Epidermal melanocyte (primary cell): ENCODE data around the gene G6PD.
"Not testable (repeated sequence)": the region's sequence is repeated elsewhere in the genome, so short reads cannot be mapped to it uniquely, and the experiment has no call there.

ENCODE experiments used
- DNase-seq: peaks from one replicate; pipeline ENCODE4 v3.0.0; 2011; ENCODE audit warnings: low spot score; ENCODE audit not compliant: insufficient read length

G6PD gene

GRCh38 chrX:154546354-154547244 lies at the start of gene G6PD:
G6PD (minus strand) TSS chrX:154546846; CDS start chrX:154546155, 691 bp downstream.
- peak; percentile 64 for DNase-seq

- DNase-seq: no peak
These were observed 49.1 kb upstream of the G6PD start for GRCh38 chrX:154595559-154596249.

GRCh38 chrX:154594491-154594890 lies 47.8 kb upstream of the G6PD start:
- no peak for DNase-seq

- DNase-seq: no peak
These were observed 46.6 kb upstream of the G6PD start for GRCh38 chrX:154593201-154593600.

- DNase-seq: no peak
These were observed 45.9 kb upstream of the G6PD start for GRCh38 chrX:154592505-154592904.

- not testable (repeated sequence) for DNase-seq
These were observed 43.8 kb upstream of the G6PD start for GRCh38 chrX:154590415-154590814.

GRCh38 chrX:154584585-154585183 lies 38.0 kb upstream of the G6PD start, which contains the start of gene CTAG1A:
CTAG1A (plus strand) TSS chrX:154585133; CDS start chrX:154585207, 74 bp downstream.
- not testable (repeated sequence) for DNase-seq

DNA sequence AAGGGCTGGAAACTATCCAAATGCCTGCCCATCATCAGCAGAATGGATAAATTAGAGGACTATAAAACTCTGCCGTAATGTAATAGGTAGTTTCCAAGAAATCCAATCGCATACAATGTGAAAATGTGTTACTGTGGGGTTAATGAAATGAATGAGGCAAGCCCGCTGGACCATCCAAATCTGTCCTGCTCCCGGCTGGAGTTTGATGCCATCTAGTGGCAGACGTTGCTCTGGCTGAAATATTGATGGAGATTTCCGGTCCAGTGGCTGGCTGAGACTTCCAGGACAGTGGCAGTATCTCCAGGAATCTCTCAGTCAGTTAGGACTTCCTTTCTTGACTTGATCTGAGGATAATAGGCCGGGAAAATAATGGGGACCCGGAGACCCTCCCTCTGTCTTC lies 36.3 kb upstream of the G6PD start:
- not testable (repeated sequence) for DNase-seq

DNA sequence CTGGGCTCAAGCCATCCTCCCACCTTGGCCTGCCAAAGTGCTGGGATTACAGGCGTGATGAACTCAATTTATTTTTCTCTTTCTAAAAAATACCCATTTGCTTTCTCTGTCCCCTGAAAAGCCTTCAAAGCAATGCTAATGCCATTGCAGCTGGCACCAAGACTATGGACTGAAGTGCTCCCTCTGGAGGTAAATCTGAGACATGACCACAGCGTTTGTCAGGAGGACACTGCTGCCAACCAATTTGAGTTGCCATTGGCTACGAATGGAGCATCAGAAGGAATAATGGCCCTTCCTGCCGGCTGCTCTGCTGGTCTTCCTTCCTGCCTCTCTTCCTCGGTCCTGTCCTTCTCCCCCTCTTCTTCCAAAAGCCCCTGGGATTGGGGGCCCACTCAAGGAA lies 28.4 kb upstream of the G6PD start:
- DNase-seq: not testable (repeated sequence)

- not testable (repeated sequence) for DNase-seq
These were observed 26.4 kb upstream of the G6PD start for GRCh38 chrX:154573061-154573460.

DNA sequence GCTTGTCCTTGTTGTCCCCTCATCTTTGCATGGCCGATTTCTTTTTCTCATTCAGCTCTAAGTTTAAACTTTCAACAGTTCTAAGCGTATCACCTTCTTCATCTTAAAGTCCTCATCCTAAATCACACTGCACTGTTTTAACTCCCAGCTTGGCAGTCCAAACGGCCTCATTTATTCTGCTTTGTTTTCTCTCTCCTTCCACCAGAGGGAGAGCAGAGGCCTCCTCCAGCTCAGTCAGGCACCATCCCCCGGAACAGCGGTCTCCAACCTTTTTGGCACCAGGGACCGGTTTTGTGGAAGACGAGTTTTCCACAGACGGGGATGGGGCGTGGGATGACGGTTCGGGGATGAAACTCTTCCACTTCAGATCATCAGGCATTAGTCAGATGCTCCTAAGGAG lies 23.7 kb upstream of the G6PD start:
- not testable (repeated sequence) for DNase-seq

- not testable (repeated sequence) for DNase-seq
These were observed 15.6 kb upstream of the G6PD start for GRCh38 chrX:154562295-154562694.

DNA sequence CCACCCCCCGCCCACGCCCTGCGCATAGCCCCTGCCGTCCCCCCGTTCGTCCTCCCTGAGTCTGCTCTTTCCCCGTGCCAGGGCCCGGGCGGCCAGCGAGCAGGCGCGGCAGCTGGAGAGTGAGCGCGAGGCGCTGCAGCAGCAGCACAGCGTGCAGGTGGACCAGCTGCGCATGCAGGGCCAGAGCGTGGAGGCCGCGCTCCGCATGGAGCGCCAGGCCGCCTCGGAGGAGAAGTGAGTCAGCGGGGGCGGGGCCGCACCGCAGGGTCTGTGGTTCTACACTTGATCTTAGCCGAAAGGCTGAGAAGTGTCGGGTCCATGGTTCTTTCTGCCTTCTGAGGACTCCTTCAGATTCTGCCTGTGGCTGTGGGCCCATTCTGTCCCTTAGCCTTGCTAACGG lies 13.7 kb upstream of the G6PD start:
- not testable (repeated sequence) for DNase-seq

- DNase-seq: not testable (repeated sequence)
These were observed 12.2 kb upstream of the G6PD start for GRCh38 chrX:154558896-154559295.

- not testable (repeated sequence) for DNase-seq
These were observed 11.5 kb upstream of the G6PD start for GRCh38 chrX:154558060-154558690.

DNA sequence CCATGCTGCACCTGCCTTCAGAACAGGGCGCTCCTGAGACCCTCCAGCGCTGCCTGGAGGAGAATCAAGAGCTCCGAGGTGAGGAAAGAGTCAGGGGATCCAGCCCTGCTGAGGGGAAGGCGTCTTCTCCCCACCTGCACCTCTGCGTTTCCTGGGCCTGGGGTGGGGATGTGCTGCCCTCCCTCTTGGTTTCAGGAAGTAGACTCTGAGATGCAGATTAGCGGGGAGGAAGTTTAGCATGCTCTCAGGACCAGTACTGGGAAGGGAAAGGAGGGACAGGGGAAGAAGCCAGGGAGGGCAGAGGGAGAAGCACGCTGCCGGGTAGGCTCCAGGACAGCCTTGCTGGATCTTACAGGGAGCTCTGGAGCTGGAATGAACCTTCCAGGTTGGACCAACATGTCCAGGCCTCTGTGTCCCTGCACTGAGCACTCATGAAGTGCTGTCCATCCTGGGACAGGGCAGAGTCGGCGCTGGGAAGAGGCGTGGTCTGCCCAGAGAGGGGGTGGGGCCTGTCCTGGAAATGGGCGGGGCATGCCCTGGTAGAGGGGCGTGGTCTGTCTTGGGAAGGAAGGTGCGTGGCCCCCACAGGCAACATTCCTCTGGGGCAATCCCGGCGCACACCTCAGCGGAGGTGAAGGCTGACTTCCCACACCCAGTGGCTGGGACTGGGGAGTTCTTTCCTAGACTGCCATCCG lies 5.6 kb upstream of the G6PD start:
- DNase-seq: not testable (repeated sequence)

DNA sequence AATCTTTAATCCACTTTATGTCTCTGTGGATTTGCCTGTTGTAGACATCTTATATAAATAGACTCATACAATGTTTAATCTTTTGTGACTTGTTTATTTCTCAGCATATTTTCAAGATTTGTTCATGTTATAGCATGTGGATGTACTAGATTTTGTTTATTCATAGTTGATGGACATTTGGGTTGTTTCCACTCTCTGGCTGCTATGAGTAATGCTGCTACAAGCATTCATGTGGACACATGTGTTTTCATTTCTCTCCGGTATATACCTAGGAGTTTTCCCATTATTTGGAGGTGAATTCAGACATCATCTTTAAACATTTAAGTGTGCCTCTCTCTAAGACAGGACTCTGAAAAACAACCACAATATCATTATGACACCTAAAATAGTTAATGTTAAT lies 3.1 kb upstream of the G6PD start:
- DNase-seq: no peak

DNA sequence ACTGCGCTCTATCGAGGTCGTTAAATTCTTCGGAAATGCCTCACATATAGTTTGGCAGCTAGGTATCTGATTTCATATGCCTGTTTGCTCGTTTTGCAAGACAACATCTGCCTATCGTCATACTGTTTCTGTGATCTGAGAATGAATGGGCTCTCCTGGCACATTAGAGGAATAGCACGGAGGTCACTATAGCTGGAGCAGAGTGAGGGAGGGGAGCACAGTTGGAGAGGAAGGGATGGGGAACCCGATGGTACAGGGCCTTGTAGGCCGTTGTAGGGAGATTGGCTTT lies 1.3 kb upstream of the G6PD start:
- DNase-seq: no peak

DNA sequence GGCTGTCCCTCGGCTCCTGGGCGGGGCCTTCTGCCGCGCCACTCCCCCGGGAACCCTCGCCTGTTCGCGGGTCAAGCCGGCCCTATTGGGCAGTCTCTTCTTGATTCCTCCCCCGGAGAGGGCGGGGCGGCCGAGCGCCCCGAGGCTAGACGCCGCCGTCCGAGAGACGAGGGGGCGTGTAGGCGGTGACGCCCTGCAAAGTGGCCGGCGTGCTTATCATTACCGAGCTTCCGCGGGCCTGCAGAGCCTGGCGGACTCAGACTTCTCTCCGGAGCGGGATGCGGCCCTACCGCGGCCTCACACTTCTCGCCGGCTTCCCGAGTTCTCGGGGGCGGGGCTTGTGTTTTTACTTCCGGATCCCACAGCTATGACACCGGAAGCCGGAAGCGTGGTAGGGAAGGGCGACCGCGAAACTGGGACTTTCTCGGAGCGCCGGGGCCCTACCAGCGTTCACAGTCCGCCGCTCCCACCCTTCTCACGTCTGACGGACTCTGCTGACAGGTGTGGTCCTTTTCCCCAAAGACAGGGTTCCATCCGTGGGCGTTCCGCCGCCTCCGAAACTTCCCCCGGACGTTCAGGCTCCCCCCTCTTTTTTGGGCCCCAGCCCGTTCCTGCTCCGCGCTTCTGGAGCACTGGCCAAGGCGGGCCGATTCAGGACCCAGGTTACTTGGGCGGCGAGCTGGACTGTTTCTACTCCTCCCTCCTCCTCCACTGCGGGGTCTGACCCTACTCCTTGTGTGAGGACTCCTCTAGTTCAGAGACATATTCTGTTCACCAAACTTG lies 790 bp upstream of the G6PD start, which contains the start of gene IKBKG:
TSS of gene IKBKG (plus strand) at position 376 of the 783 bp plus-strand sequence. CDS start 4,383 bp downstream, outside the sequence.
- DNase-seq: peak; percentile 82

DNA sequence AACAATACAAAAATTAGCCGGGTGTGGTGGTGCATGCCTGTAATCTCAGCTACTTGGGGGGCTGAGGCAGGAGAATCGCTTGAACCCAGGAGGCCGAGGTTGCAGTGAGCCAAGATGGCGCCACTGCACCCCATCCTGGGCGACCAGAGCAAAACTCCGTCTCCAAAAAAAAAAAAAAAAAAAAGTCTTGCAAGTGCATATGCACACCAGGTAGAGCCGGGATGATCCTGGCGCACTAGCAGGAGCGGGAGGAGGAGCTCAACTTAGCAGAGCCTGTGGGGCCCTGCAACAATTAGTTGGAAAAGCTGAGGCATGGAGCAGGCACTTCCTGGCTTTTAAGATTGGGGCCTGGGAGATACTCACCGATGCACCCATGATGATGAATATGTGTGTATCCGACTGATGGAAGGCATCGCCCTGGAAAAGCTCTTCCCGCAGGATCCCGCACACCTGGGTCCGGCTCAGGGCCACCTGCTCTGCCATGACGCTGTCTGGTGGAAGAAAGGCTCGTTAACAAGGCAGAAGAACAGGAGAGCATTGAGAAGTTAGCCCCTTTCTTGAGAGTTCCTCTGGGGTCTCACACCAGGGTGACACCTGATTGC lies 872 bp downstream of the G6PD start:
- DNase-seq: no peak
